Testis (tissue), 2 donors: ENCODE results near the gene OR1E2.

Experiments used
- CTCF ChIP-seq, 3 experiments: fragments of 450-650 bp in 2 of 3; fragments of 200-600 bp in 1 of 3; sonication (generic) in 1 of 3; IDR thresholded peaks; one replicate each; pipeline ENCODE4 v1.5.1; 2016 to 2019; ENCODE audit warnings: antibody characterized with exemption in 3 of 3, mild to moderate bottlenecking in 2 of 3, moderate library complexity in 1 of 3
- POLR2A ChIP-seq: fragments of 450-650 bp; IDR thresholded peaks from one replicate; pipeline ENCODE4 v1.6.1; 2017; ENCODE audit warnings: antibody characterized with exemption, mild to moderate bottlenecking, moderate library complexity

GRCh38 chr17:3438368-3438767 is 4.7 kb upstream of the OR1E2 start:
- no peak for TF ChIP-seq POLR2A
- no peak for TF ChIP-seq CTCF (IDR thresholded peaks at IDR 0.05)
